GM21423 (cell line): ENCODE data around the gene CLDN19.

ENCODE experiments used
- ATAC-seq: cut with Tn5 transposase; IDR thresholded peaks from one replicate; pipeline ENCODE4 v1.9.1; 2021; ENCODE audit warnings: mild to moderate bottlenecking, moderate library complexity; ENCODE audit not compliant: unreplicated experiment

Gene CLDN19

GRCh38 chr1:42739753-42740700 is at the start of gene CLDN19:
TSS of gene CLDN19 (minus strand) at chr1:42740236. CDS start at chr1:42740063, 173 bp downstream.
- ATAC-seq: no peak

GRCh38 chr1:42788021-42788420 is 48.0 kb upstream of the CLDN19 start:
- ATAC-seq: no peak

- no peak for ATAC-seq
These were observed 46.1 kb upstream of the CLDN19 start for GRCh38 chr1:42786097-42786496.

- ATAC-seq: no peak
These were observed 45.1 kb upstream of the CLDN19 start, which contains the start of gene TMEM269 for GRCh38 chr1:42784946-42785693. TSS of gene TMEM269 (plus strand) at chr1:42784991. CDS start at chr1:42789894, 4,903 bp downstream.

DNA sequence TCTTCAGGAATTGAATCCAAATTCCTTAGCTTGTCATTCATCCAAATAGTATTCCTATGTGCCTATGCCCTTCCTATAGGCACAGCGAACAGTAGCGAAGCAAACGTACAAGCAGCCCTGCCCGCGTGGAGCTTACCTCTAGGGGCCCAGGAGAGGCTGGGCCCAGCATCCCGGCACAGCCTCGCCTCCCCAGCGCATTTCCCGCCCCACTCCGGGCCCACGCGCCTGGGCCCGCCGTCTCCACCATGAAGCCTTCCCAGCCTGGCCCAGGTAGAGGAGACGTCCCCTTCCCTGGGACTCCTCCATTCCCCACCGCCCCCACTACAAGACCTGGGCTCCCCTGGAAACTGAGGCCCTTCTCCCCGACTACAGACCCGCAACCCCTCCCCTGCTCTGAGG is 44.5 kb upstream of the CLDN19 start:
- no peak for ATAC-seq

GRCh38 chr1:42783092-42783491 is 43.1 kb upstream of the CLDN19 start:
- no peak for ATAC-seq

DNA sequence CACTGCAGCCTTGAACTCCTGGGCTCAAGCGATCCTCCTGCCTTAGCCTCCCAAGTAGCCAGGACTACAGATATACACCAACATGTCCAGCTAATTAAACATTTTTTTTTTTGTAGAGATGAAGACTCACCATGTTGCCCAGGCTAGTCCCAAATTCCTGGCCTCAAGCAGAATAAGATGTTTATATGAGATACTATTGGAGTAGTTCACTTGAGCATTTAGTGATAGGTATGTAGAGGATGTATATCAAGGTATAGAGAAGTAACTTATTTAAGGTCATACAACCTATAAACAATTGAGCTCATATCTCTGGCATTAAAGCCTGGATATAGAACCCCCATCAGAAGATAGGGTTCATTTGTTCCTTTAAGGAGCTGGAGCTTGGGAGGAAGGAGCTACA is 40.1 kb upstream of the CLDN19 start:
- no peak for ATAC-seq

DNA sequence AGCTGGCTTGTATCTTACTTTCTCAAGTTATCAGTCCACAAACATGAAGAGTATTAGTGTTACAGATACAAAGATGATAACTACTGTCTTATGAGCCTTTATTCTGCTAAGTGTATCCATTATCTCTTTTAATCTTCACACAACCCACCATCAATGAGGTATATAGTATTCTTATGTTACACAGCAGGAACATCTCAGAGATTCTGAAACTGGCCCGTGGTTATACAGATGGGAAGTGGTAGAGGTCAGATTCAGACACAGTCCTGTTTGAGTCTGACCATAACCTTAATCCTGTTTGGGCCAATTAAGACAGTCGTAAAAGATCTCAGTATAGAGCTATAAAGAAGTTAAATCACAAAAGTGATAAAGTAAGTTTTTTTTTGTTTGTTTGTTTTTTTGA is 39.7 kb upstream of the CLDN19 start:
- no peak for ATAC-seq

GRCh38 chr1:42777852-42778251 is 37.8 kb upstream of the CLDN19 start:
- no peak for ATAC-seq

DNA sequence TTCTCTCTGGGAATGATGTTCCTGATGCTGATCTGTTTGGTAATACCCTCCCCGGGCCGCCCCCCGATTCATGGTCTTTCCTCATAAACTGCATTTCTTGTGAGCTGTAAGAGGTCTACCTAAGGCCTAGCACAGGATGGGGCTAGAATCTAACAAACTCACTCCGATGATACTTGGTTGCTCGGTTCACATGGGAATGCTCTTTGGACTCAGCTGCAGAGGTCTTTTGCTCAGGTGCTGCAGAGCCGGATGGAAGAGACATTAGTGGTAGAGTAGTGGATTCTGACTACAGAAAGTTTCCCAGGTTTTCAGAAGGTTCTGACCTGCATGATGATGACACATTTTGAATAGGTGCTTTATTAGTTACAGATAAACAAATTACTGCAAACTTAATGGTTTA is 36.5 kb upstream of the CLDN19 start:
- no peak for ATAC-seq

GRCh38 chr1:42774928-42775526 is 35.0 kb upstream of the CLDN19 start:
- no peak for ATAC-seq

GRCh38 chr1:42773420-42773819 is 33.4 kb upstream of the CLDN19 start:
- no peak for ATAC-seq

DNA sequence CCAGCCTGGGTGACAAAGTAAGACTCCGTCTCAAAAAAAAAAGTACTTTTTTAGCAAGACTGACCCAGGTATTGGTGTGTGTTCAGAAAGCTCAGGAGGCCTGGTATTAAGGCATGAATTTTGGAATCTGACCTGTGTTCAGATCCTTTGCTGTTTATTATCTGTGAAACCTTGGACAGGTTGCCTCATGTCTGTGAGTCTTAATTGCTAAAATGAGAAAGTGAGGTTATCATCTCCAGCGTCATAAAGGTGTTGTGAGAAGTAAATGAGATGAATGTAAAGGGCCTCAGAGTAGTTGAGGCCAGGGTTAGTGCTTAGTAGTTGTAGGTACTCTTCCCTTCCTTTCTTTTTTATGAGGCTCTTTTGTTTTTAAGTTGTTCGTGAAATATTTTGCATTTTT is 29.8 kb upstream of the CLDN19 start:
- ATAC-seq: no peak

DNA sequence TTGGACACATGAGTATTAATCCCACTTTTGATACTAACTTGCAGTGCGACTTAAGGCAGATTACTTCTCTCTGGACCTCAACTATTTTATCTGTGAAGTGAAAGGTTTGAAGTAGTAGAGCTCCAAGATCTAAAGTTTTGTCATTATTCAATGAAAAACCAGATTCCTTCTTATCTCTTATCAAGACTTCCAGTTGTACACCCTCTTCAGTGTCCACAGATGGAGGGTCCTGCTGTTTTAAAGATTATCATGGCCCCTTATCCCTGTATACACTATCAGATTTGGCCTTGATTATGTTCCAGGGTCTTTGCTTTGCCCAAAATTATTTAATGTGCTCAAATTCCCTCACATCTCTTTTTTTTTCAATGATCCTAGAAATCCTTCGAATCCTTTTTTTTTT is 28.1 kb upstream of the CLDN19 start:
- no peak for ATAC-seq

DNA sequence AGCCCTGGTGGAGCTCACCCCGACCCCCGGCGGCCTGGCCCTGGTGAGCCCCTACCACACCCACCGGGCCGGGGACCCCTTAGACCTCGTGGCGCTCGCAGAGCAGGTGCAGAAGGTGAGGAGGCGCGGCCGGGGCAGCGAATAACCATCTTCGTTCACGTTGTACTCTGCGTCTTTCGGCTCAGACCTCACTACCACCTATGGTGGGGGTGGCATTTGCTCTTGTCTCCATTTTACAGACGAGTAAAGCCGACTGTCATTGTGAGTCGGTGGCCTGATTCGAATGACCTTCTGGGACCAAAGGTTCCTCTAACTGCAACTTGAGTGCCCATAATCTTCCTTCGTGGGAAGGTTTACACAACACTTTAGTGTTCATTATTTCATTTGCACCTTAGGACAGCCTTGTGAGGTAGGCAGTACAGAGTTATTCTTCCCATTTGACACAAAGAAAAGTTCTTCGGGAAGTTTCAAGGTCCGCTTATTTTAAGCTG is 27.5 kb upstream of the CLDN19 start:
- ATAC-seq: peak; percentile 5

GRCh38 chr1:42766741-42767509 is 26.9 kb upstream of the CLDN19 start, which contains the start of the genes C1orf50 and P3H1:
TSS of gene C1orf50 (plus strand) at chr1:42767249. CDS start at chr1:42767312, 63 bp downstream.
TSS of gene P3H1 (minus strand) at chr1:42767028. CDS start at chr1:42766971, 57 bp downstream.
- peak; percentile 88 for ATAC-seq

DNA sequence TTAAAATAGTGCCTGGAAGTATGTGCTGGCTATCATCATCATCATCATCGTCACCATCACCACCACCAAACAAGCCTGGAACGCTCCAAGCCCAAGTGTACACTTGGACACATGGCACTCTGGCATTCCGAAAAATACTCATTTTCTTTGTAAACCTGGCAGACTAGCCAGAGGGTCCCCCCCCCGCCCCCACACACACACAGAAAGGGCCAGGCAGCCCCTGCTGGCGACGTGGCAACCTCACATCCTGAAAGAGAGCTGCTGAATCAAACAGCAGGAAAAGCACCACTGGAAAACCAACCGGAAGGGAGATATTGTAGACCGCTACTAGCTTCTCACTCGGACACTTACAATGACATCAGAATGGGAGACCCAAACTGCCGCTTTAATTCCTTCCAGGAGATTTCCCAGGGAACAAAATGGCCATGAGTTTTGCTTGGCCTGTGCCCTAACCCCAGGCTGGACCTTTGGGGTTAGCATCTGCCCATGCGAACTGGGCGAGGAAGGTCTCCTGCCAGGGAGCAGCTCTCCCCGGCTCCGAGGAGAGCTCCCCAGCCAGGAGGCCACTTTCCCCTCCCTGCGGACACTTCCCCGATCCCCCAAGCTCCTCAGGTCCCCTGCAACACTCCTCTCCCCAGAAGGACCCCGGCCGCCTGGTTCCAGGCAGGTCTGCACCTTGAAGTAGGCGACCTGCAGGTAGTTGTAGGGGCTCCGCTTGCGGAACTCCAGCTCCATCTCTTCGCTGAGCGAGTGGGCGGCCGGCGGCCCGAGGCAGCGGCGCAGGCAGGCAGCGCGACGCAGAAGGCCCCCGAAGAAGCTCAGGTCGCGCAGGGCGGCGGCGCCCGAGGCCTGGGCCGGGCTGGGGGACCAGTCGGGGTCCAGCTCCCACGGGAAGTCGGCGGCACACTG is 26.1 kb upstream of the CLDN19 start:
- peak; percentile 23 for ATAC-seq

- ATAC-seq: no peak
These were observed 25.2 kb upstream of the CLDN19 start for GRCh38 chr1:42765269-42765668.

DNA sequence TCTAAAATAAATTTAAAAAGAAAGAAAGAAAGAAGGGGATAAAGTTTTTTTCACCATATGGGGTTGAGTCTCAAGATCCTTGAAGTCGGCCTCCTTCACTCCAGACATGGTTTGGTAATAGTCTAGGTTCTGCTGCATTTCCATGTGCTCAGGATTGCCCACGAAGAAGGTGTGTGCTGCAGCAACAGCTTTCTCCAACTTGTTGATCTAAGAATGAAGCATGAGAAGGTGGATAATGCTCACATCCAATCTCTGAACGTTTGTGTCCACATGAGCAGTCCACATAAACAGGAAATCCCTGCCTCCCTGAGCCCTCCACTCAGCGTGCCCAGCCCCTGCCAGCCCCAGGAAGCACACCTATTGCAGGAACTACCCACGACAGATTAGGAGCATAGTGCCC is 22.2 kb upstream of the CLDN19 start:
- ATAC-seq: no peak
